Gastroesophageal sphincter (tissue), 4 donors: ENCODE results near the gene MIA2. TPM values are rescaled to one million over a fixed set of nuclear protein-coding genes. Genes with fewer than 3 reads are reported as not detected.

Experiments
- ATAC-seq: fragments of 150-250 bp; one replicate; pipeline ENCODE4 v1.9.1; 2016; ENCODE audit warnings: mild to moderate bottlenecking, moderate library complexity
- H3K27ac ChIP-seq, 4 donors: fragments of 200-600 bp; sonication (generic) in 3 of 4; 1 replicate in 3 of 4; 2 replicates in 1 of 4; pipeline ENCODE4 v1.5.1; 2016 to 2019
- H3K27me3 ChIP-seq: fragments of 200-600 bp; sonication (generic); one replicate; pipeline ENCODE4 v1.5.1; 2019
- H3K36me3 ChIP-seq, 2 donors: fragments of 200-600 bp; sonication (generic); one replicate each; pipeline ENCODE4 v1.5.1; 2019; ENCODE audit warnings: control low read depth in 1 of 2
- H3K4me1 ChIP-seq, 3 donors: fragments of 200-600 bp; sonication (generic); 1 replicate in 2 of 3; 2 replicates in 1 of 3; pipeline ENCODE4 v1.5.1; 2016 to 2019; ENCODE audit warnings: control low read depth in 2 of 3
- H3K4me3 ChIP-seq, 2 donors: fragments of 200-600 bp; sonication (generic); one replicate each; pipeline ENCODE4 v1.5.1; 2019; ENCODE audit warnings: mild to moderate bottlenecking in 1 of 2, moderate library complexity in 1 of 2
- H3K9me3 ChIP-seq, 3 donors: fragments of 200-600 bp; sonication (generic); one replicate each; pipeline ENCODE4 v1.5.1; 2017 to 2019; ENCODE audit warnings: control low read depth in 2 of 3
- CTCF ChIP-seq, 4 experiments: fragments of 200-600 bp in 2 of 4; fragments of 450-650 bp in 2 of 4; sonication (generic) in 1 of 4; IDR thresholded peaks; one replicate each; pipeline ENCODE4 v1.5.1; 2017 to 2019; ENCODE audit warnings: antibody characterized with exemption in 4 of 4, mild to moderate bottlenecking in 2 of 4, moderate library complexity in 2 of 4
- EP300 ChIP-seq: sonication (generic); formaldehyde crosslinking; IDR thresholded peaks from one replicate; pipeline ENCODE4 v1.6.1; 2017; ENCODE audit warnings: antibody characterized with exemption, mild to moderate bottlenecking
- POLR2A ChIP-seq, 2 donors: fragments of 450-650 bp; IDR thresholded peaks; one replicate each; pipeline ENCODE4 v1.6.1; 2017; ENCODE audit warnings: antibody characterized with exemption in 2 of 2, mild to moderate bottlenecking in 2 of 2, moderate library complexity in 1 of 2
- POLR2AphosphoS5 ChIP-seq: sonication (generic); formaldehyde crosslinking; IDR thresholded peaks from one replicate; pipeline ENCODE4 v1.6.1; 2017; ENCODE audit warnings: antibody characterized with exemption
- WGBS, 2 donors: methylation state at CpG; one replicate each; pipeline ENCODE4 v1.1.5; 2018; ENCODE audit warnings: low coverage in 1 of 2; 5-methylcytosine and 5-hydroxymethylcytosine counted together
- total RNA-seq, 4 donors: library from RNA; depleted of rRNA; stranded (reverse); fragments of >200 nt; gene quantifications; one replicate each; pipeline ENCODE4 v1.1.0, GENCODE V29; 2016

The MIA2 gene
- total RNA-seq, 4 donors from 2014 or later = 13.5 to 21.3 (median 16.3) TPM

GRCh38 chr14:39368261-39368959, 134.7 kb downstream of the MIA2 start:
- 45 to 49% methylated on average over 4 of the region's 4 CpGs for WGBS, 2 donors

GRCh38 chr14:39369029-39369428, 135.3 kb downstream of the MIA2 start:
- Histone ChIP-seq H3K4me3 (no peak overlapping the region), H3K4me1 (no peaks in the 10 kb centered on the region), H3K27ac (no peak overlapping the region), H3K36me3 (peaks cover 0 to 11% of the 10 kb centered on the region in 2 donors), H3K9me3 (peaks cover 0 to 14% (median 0%) of the 10 kb centered on the region in 3 donors), H3K27me3 (no peaks in the 10 kb centered on the region)
- WGBS, 2 donors = 92% methylated on average over 2 of the region's 2 CpGs; no CpG with 5 or more reads in 1 of the 2 donors
- no peak for TF ChIP-seq CTCF (IDR thresholded peaks at IDR 0.05)
- TF ChIP-seq POLR2AphosphoS5 = no peak
- no peak for TF ChIP-seq POLR2A (IDR thresholded peaks at IDR 0.05)
- no peak for TF ChIP-seq EP300
- no peak for ATAC-seq

More at GRCh38 chr14:39368261-39368959, 134.7 kb downstream of the MIA2 start:
- no peak for ATAC-seq
- H3K27me3 ChIP-seq = no peaks in the 10 kb centered on the region
- peaks cover 0 to 16% (median 0%) of the 10 kb centered on the region in 3 donors for H3K9me3 ChIP-seq
- no peaks in the 10 kb centered on the region for H3K4me1 ChIP-seq
- TF ChIP-seq POLR2A (IDR thresholded peaks at IDR 0.05) (no peak), CTCF (IDR thresholded peaks at IDR 0.05) (peak; percentile 18 to 59 (median 47))
- peaks cover 0 to 16% of the 10 kb centered on the region in 2 donors for H3K36me3 ChIP-seq
- no peak overlapping the region for H3K27ac ChIP-seq
- no peak overlapping the region for H3K4me3 ChIP-seq

GRCh38 chr14:39370415-39370814, 136.7 kb downstream of the MIA2 start:
- ATAC-seq = no peak
- Histone ChIP-seq H3K27me3 (no peaks in the 10 kb centered on the region), H3K36me3 (peaks cover 0 to 9% of the 10 kb centered on the region in 2 donors), H3K9me3 (no peaks in the 10 kb centered on the region), H3K4me1 (no peaks in the 10 kb centered on the region), H3K4me3 (no peak overlapping the region), H3K27ac (no peak overlapping the region)
- TF ChIP-seq POLR2AphosphoS5 (no peak), CTCF (IDR thresholded peaks at IDR 0.05) (no peak), POLR2A (IDR thresholded peaks at IDR 0.05) (no peak), EP300 (no peak)
- WGBS, 2 donors = 84 to 100% methylated on average over 2 to 11 of the region's 12 CpGs

- Histone ChIP-seq H3K27me3 (no peaks in the 10 kb centered on the region), H3K9me3 (no peaks in the 10 kb centered on the region), H3K36me3 (peaks cover 0 to 9% of the 10 kb centered on the region in 2 donors), H3K27ac (no peak overlapping the region), H3K4me1 (peaks cover 0 to 14% (median 3%) of the 10 kb centered on the region in 3 donors), H3K4me3 (no peak overlapping the region)
- TF ChIP-seq POLR2AphosphoS5 = no peak
- no peak for TF ChIP-seq POLR2A (IDR thresholded peaks at IDR 0.05)
- no peak for TF ChIP-seq CTCF (IDR thresholded peaks at IDR 0.05)
- no peak for TF ChIP-seq EP300
- ATAC-seq = no peak
- WGBS, 2 donors = 87 to 92% methylated on average over 1 of the region's 1 CpG
These were observed 138.9 kb downstream of the MIA2 start for GRCh38 chr14:39372656-39373055.

GRCh38 chr14:39374851-39375250, 141.1 kb downstream of the MIA2 start:
- Histone ChIP-seq H3K27ac (no peak overlapping the region), H3K4me1 (peaks cover 0 to 15% (median 3%) of the 10 kb centered on the region in 3 donors), H3K27me3 (no peaks in the 10 kb centered on the region), H3K36me3 (peaks cover 0 to 9% of the 10 kb centered on the region in 2 donors), H3K9me3 (no peaks in the 10 kb centered on the region), H3K4me3 (no peak overlapping the region)
- ATAC-seq = no peak
- no peak for TF ChIP-seq POLR2A (IDR thresholded peaks at IDR 0.05)
- TF ChIP-seq POLR2AphosphoS5 = no peak
- TF ChIP-seq EP300 = no peak
- TF ChIP-seq CTCF (IDR thresholded peaks at IDR 0.05) = no peak
